GM18520 (cell line): ENCODE measurements around the gene AKAP3.

Experiments
- ATAC-seq: cut with Tn5 transposase; IDR thresholded peaks from one replicate; pipeline ENCODE4 v1.9.1; 2021; ENCODE audit not compliant: unreplicated experiment

AKAP3 gene

GRCh38 chr12:4648501-4649357 is at the start of gene AKAP3, which contains the start of gene NDUFA9:
Gene AKAP3, minus strand, starts transcription at chr12:4649051. Its CDS starts 10,855 bp downstream, at chr12:4638196.
Gene NDUFA9, plus strand, starts transcription at chr12:4649114. Its CDS starts 13 bp downstream, at chr12:4649127.
- ATAC-seq: peak; percentile 58

- no peak for ATAC-seq
These were observed 41.9 kb upstream of the AKAP3 start for GRCh38 chr12:4690760-4691159.

- no peak for ATAC-seq
These were observed 36.5 kb upstream of the AKAP3 start for GRCh38 chr12:4685317-4685716.

GRCh38 chr12:4681732-4682131 is 32.9 kb upstream of the AKAP3 start:
- ATAC-seq: no peak

- ATAC-seq: no peak
These were observed 30.9 kb upstream of the AKAP3 start for GRCh38 chr12:4679711-4680110.

GRCh38 chr12:4665236-4665635 is 16.4 kb upstream of the AKAP3 start:
- no peak for ATAC-seq

GRCh38 chr12:4663971-4664505 is 15.2 kb upstream of the AKAP3 start:
- no peak for ATAC-seq

GRCh38 chr12:4653691-4654090 is 4.8 kb upstream of the AKAP3 start:
- ATAC-seq: no peak

GRCh38 chr12:4653257-4653656 is 4.4 kb upstream of the AKAP3 start:
- no peak for ATAC-seq

GRCh38 chr12:4649358-4649661 is 459 bp upstream of the AKAP3 start:
- no peak for ATAC-seq

- ATAC-seq: no peak
These were observed 749 bp downstream of the AKAP3 start for GRCh38 chr12:4648104-4648500.

GRCh38 chr12:4645023-4645422 is 3.8 kb downstream of the AKAP3 start:
- no peak for ATAC-seq

- no peak for ATAC-seq
These were observed 5.1 kb downstream of the AKAP3 start for GRCh38 chr12:4643747-4644146.

GRCh38 chr12:4630262-4630661 is 18.6 kb downstream of the AKAP3 start:
- no peak for ATAC-seq

GRCh38 chr12:4628406-4628805 is 20.4 kb downstream of the AKAP3 start:
- ATAC-seq: no peak

GRCh38 chr12:4626543-4626942 is 22.3 kb downstream of the AKAP3 start:
- no peak for ATAC-seq

GRCh38 chr12:4621511-4621910 is 27.3 kb downstream of the AKAP3 start:
- no peak for ATAC-seq

GRCh38 chr12:4615667-4616066 is 33.2 kb downstream of the AKAP3 start:
- no peak for ATAC-seq

- no peak for ATAC-seq
These were observed 38.4 kb downstream of the AKAP3 start for GRCh38 chr12:4610481-4610880.

GRCh38 chr12:4609071-4609470 is 39.8 kb downstream of the AKAP3 start:
- no peak for ATAC-seq

GRCh38 chr12:4607056-4607455 is 41.8 kb downstream of the AKAP3 start:
- no peak for ATAC-seq

GRCh38 chr12:4604684-4605193 is 44.1 kb downstream of the AKAP3 start:
- peak; percentile 75 for ATAC-seq
